Measurements from ENCODE around the gene C6orf120.

GRCh38 chr6:169659820-169660610, 41.9 kb upstream of the C6orf120 start:
- TF ChIP-seq CTCF (conservative IDR thresholded peaks at IDR 0.05), result no peak
- no peak for TF ChIP-seq ZFX (IDR thresholded peaks at IDR 0.05)

Measured in C4-2B (cell line).